GM18951 (cell line): ENCODE measurements around the gene SLFN5.

Source experiments
- POLR2A ChIP-seq: IDR thresholded peaks from 4 replicates; pipeline ENCODE4 v1.6.1; 2011; ENCODE audit warnings: mild to moderate bottlenecking; ENCODE audit not compliant: insufficient read length, insufficient read depth; ENCODE audit errors: extremely low read depth
- in situ Hi-C: fragments of 300-500 bp; cut with MboI; formaldehyde crosslinking; loops from one replicate; pipeline ENCODE4 v1.12.0; 2022; ENCODE audit warnings: low sequenced_read_pairs, mixed read lengths, inconsistent platforms; ENCODE audit not compliant: unreplicated experiment

The SLFN5 gene

GRCh38 chr17:35315971-35316370 is 73.1 kb downstream of the SLFN5 start:
- no peak for TF ChIP-seq POLR2A
- in situ Hi-C loops = no loop called here

DNA sequence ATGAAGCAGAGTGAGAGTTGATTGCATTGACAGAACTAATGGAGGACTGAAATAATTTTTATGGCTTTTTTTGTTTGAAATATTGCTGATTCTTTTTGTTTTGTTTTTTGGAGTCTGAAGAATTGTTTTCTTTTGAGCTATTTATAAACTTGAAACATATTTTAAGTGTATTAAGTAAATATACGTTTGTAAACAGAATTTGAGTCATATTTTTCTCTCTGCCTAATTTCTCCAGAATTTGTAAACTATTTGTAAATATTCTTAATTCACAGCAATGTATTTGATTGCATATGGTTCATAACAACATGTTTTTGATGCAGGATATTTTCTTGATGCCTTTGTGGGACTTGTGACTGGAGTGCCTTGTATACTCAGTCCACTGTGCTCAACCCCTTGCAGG is 79.9 kb downstream of the SLFN5 start:
- in situ Hi-C loops = no loop called here
- no peak for TF ChIP-seq POLR2A
